ENCODE results near the gene LDAH.

DNA sequence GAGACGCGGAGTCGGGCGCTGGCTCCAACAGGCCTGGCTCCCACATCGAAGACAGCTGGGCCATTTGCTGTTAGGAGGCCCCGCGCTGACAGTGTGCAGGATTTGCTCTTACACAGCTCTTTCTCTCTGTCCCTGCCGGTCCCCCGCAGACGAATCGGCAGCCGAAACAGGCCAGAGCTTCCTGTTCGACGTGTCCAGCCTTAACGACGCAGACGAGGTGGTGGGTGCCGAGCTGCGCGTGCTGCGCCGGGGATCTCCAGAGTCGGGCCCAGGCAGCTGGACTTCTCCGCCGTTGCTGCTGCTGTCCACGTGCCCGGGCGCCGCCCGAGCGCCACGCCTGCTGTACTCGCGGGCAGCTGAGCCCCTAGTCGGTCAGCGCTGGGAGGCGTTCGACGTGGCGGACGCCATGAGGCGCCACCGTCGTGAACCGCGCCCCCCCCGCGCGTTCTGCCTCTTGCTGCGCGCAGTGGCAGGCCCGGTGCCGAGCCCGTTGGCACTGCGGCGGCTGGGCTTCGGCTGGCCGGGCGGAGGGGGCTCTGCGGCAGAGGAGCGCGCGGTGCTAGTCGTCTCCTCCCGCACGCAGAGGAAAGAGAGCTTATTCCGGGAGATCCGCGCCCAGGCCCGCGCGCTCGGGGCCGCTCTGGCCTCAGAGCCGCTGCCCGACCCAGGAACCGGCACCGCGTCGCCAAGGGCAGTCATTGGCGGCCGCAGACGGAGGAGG is 152.4 kb downstream of the LDAH start:
- TF ChIP-seq EZH2 (IDR thresholded peaks at IDR 0.05; ENCODE audit: insufficient read depth, poor library complexity, severe bottlenecking), result peak; percentile 69
- TF ChIP-seq EZH2phosphoT487 (IDR thresholded peaks at IDR 0.05; ENCODE audit: insufficient read depth, low read depth), result no peak

All from GM23248 (cell line).